Midbrain (tissue), 1 donor: Measurements from ENCODE around the gene VPS35L.

Source experiments
- DNase-seq: peaks from one replicate; lab custom pipeline; 2025; lab: John Stamatoyannopoulos, UW

Gene VPS35L

DNA sequence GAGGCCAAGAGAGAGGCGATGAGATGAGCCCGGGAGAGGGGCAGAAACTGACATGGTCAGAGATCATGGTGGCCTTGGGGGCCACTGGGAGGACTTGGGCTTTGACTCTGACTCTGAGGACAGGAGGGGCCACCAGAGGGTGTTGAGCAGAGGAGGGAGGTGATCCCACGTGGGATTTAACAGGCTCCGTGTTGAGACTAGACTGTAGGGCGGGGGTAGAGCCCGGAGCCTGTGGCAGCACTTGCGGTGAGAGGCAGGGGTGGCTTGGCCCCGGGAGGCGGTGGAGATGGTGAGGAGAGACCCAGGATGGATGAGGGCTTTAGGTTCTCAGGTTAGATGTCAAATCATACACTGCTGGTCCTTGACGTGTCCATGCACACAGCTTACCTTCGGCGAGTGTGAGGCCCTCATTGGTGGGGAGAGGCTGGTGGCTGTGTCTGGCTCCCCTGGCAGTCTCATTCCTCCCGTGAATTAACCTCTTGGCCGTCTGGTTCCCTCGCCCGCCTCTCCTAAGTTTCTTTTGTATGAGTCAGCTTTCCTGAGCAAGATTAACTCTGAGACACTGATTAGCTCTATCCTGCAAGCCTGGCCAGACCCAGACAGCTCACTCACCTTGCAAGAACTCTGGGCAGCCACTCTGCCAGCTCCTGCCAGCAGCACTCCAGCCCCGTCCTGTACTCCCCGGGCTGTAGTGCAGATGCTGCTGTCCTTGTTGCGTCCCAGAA lies 39.7 kb downstream of the VPS35L start:
- no peak for DNase-seq

GRCh38 chr16:19598805-19599510 lies 43.5 kb downstream of the VPS35L start:
- no peak for DNase-seq

GRCh38 chr16:19599968-19600716 lies 44.6 kb downstream of the VPS35L start:
- DNase-seq: no peak

DNA sequence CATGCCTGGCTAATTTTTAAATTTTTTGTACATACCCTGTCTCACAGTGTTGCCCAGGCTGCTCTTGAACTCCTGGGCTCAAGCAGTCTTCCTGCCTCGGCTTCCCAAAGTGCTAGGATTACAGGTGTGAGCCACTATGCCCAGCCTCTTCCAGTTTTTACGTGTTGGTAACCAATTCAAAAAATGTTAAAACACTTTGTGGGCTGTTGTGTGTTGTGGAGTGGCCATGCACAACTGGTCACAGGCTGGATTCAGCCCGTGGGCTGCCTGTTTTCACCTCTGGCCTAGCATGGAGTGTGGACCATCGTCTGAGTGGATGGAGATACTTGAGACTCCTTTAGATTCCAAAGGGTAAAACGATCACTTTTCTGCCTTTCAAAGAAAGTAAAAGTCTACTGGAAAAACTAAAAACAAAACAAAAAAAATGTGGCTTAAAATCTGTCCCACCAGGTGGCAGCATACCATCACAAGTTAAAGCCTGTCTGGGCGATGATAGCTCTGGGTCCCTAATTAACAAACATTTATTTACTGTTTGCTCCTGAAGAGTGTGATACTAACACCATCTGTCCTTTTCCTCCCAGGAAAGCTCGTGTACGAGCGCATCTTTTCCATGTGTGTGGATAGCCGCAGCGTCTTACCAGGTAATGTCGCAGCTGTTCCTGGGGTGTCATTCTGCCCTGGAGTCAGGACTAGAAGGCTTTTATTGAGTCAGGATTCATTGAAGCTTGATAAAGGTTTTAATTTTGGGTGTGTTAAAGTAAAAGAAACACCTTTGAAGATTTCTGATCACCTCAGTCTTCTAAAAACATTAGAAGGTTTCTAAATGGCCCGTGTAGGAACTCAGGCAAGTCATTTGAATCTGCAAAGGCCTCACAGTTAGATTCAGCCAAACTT lies 45.8 kb downstream of the VPS35L start:
- peak; percentile 77 for DNase-seq

GRCh38 chr16:19604911-19605310 lies 49.4 kb downstream of the VPS35L start:
- DNase-seq: no peak

DNA sequence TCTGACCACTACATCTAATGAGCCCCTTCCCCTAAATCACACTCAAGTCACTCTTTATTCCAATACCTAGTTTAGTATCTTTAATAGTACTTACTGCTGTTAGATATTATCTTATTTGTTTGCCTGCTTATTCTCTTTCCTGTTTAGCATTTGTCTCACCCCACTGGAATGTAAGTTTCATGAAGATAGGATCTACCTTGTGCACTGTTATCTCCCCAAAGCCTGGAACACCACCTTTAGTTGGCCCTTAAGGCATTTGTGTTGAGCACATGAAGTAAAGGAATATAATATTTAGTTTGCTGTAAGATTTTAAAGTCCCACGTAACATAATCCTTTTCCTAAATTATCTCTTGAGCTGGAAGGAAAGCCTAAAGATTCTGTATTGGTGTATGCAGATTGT lies 50.2 kb downstream of the VPS35L start:
- no peak for DNase-seq

DNA sequence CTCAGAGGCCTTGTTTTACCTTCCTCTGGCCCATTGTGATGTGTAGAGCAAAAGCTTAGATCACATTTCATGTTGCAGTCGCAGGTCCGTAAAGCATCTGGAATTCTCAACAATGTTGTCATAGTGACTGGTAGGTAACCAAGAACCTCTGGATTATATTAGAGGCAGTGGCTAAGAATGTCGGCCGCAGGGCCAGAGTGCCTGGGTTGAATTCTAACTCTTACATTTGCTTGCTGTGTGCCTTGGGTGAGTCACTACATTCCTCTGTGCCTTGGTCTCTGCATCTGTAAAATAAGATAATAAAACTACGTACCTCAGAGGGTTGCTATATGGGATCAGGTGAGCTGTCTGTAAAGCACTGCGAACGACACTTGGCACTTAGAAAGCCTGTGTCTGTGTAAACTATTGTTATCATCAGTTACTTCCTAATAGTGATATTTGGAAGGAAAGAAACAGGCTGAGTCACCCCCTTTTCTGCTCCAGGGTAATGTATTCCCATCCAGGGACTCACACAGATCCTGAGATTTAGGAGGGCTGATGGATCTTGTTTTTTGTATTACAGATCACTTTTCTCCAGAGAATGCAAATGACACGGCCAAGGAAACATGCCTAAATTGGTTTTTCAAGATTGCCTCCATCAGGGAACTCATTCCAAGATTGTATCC lies 52.2 kb downstream of the VPS35L start:
- no peak for DNase-seq

DNA sequence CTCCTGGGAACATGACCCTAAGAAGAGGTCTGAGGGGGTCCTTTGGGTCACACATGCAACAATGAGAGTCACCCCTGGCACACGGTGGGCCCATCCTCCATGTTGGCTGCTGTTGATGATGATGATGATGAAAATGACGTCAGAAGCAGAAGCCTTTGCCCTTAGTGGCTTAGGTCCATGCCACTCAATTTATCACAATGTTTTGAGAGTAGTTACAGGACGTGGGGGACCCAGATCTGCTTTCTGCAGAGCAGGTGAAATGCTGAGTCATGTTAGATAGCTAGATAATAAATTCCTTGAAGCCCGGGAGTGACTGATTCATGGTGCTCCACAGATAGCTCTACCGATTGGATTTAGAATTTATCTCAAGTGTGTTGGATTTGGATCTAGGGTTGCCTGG lies 53.9 kb downstream of the VPS35L start:
- DNase-seq: no peak

- DNase-seq: no peak
Measured at GRCh38 chr16:19610200-19610599, 54.7 kb downstream of the VPS35L start.

GRCh38 chr16:19613834-19614233 lies 58.3 kb downstream of the VPS35L start:
- no peak for DNase-seq

- DNase-seq: no peak
Measured at GRCh38 chr16:19616241-19616640, 60.7 kb downstream of the VPS35L start.

GRCh38 chr16:19618876-19619275 lies 63.4 kb downstream of the VPS35L start:
- no peak for DNase-seq

GRCh38 chr16:19621445-19621844 lies 65.9 kb downstream of the VPS35L start:
- DNase-seq: no peak

- no peak for DNase-seq
Measured at GRCh38 chr16:19625039-19625438, 69.5 kb downstream of the VPS35L start.

DNA sequence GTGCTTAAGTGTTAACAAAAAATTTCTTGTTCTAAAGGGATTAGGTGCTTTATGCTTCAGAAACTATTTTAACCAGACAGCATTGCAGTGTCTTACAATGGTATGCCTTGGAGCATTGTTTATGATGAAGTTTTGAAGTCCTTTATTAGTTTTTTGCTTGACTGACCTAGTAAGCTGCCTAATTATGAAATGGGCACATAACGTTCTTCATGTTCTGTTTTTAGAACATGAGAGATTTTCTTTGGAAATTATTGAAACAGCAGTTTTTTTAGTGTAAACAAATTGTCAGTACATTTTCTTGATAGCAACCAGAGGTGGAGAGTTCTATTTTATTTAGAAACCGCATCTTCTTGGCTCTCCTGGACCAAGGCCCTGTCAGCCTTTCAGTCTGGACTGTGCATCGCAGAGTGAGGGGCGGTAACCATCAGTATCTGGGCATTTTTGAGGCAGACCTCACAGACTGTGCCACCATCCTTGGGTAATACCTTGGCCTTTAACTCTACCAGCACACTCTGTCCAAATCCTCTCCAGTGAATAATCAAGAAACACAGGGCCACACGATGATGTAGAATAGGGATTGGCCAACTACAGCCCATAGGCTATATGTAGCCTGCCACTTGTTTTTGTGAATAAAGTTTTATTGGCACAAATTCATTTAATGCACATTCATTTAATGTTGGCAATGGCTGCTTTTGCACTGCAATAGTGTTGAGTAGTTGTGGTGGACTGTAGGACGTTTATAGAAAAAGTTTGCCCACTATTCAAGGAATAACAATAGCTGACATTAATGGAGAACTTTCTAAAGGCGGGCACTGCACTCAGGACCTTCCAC lies 81.1 kb downstream of the VPS35L start:
- no peak for DNase-seq

DNA sequence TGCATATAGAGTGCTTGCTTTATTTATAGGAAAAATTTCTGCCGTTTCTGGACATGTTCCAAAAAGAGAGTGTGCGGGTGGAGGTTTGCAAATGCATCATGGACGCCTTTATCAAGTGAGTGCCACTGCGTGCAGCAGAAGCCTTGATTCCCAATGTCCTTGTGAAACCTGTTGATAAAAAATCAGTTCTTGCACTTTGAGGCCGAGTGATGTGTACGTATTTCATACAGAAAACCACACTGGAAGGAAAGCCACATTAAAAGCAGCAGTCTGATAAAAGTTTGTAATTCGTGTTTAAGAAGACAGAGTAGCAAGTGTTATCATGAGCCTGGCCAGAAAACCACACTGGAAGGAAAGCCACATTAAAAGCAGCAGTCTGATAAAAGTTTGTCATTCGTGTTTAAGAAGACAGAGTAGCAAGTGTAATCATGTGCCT lies 84.5 kb downstream of the VPS35L start:
- DNase-seq: no peak

DNA sequence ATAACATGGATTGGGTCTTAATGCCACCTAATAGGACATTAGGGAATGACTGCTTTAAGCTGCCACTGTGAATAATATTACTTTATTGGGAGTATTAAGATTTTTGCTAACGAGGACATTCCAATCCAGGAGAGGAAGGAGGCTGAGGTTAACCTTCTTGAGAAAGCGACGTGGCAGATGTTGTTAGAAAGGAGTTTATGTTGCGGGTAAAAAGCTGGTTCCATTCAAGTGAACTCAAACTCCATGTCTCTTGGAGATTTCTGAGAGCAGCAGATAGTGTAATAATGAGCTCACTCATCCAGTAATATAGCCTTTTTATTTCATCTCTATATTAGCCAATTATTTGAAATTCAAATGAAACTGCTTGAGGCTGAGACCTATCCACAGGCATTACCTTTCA lies 87.0 kb downstream of the VPS35L start:
- no peak for DNase-seq

GRCh38 chr16:19644877-19645276 lies 89.4 kb downstream of the VPS35L start:
- DNase-seq: no peak

DNA sequence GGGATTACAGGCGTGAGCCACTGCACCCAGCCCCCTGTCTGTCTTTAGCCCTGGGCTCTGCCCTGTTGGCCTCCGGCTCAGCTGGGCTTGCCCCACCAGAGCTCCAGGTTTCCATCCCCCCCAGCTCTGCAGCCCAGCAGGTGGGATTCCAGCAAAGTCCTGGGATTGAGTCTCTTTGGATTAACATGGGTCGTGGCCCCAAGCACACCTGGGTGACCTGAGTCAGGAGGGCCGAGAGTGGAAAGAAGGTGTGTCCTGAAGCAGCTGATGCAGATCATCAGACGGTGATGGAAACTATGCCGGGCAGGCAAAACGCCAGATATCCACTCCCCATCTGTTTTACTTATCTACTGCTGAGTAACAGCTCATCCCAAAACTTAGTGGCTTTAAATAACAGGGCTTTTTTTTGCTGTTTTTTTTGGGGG lies 90.1 kb downstream of the VPS35L start:
- DNase-seq: no peak

- DNase-seq: no peak
Measured at GRCh38 chr16:19649980-19650379, 94.5 kb downstream of the VPS35L start.
